GM18508 (cell line): ENCODE measurements around the gene JMJD7.

ENCODE experiments used
- ATAC-seq: cut with Tn5 transposase; IDR thresholded peaks from one replicate; pipeline ENCODE4 v1.9.1; 2021; ENCODE audit warnings: moderate number of reproducible peaks; ENCODE audit not compliant: insufficient read depth, unreplicated experiment

The JMJD7 gene

DNA sequence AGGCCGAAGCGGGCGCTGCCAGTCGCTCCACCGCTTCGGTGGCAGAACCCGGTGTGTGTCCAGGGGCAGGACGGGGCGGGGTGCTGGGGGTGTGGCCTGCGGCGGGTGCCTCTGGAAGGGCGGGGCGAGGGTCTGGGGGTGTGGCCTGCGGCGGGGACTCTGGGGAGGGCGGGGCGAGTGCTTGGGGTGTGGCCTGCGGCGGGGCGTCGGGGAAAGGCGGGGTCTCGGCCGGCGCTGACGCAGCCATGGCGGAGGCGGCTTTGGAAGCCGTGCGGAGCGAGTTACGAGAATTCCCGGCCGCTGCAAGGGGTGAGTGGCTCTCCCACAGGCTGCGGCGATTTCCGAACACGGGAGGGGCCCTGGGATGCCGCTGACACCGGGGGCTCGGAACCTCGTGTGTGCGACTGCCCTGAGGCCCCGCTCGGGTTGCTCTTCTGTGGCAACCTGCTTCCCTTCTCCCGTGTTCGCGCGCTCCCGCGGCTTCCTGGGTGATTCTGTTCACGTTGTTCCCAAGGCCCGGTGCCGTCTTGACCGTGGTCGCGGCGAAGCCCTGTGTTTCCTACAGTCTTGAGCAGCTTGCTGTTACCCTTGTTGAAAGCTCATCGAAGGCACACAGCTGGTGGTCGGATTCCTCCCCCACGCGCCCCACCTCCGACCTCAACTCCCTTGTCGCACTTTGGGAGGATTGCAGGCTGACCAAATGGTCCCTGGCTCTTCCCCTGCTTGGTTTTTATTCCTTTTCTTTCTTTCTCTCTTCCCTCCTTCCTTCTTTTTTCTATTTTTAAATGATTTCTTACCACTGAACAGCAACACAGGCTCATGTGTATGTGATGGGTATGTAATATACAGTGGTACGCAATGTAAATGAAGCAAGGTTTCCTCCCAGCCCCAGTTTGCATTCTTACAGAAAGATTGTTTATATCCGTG is at the start of gene JMJD7:
TSS of gene JMJD7 (plus strand) at position 213 of the 927 bp plus-strand sequence. CDS start at position 246, 33 bp downstream.
- no peak for ATAC-seq

- ATAC-seq: no peak
These were observed 49.4 kb upstream of the JMJD7 start for GRCh38 chr15:41778521-41778920.

- ATAC-seq: no peak
These were observed 48.2 kb upstream of the JMJD7 start for GRCh38 chr15:41779662-41780157.

GRCh38 chr15:41780266-41780665 is 47.6 kb upstream of the JMJD7 start:
- ATAC-seq: no peak

- no peak for ATAC-seq
These were observed 47.2 kb upstream of the JMJD7 start for GRCh38 chr15:41780727-41781126.

DNA sequence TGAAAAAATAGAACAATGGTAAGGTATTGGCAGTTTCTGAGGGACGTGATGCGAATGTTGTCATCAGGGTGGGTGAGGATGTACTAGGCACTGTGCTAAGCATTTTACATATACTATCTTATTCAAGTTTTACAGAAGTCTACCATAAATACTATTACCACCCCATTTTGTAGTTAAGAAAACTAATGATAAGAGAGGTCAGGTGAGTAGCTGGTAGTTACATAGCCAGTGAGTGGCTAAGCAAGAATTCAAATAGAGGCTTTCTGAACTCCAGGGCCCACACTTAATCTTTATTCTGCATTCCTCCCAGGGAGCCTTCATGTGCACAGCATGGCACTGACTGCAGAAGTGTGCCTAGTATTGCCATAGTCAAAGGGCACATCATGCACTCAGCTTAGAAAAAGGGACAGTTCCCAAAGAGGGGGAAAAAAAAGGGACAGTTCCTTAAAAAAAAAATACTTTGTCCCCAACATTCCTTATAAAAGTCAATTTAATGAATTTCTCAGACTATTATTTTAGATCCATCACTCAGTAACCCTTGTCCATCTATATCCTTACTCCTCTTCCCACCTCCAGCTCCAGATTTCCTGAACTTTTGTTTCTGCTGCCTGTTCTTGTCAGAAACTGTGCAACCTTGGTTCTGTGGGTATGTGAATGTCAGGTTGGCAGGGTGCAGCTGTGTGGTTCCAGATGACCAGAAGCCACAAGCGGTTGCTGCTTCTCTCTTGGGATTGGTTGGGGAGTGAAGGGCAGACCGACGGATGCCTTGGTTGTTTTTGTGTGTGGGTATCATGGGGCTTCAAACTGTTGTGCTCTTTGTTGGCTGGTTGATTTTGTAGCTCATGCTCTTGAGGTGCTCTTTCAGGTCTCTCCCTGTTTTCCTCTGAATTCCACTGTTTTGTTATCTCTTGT is 45.3 kb upstream of the JMJD7 start:
- no peak for ATAC-seq

DNA sequence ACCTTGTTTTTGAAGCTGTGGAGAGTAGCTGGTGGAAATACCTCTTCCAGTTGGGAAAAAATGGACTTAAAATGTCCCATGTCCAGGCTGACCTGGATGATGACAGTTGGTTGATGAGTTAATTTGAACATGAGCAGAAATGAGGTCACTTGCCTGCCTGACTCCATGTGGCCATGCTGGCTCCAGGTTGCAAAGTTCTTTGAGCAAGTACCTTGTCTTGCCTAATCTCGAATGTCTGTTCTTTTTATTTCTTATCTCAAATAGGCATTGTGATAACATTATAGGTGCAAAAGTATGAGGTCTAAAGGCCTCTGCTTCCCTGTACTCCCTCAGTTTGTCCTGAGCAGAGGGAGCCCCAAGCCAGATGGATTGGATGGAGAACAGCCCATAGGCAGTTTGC is 44.6 kb upstream of the JMJD7 start:
- no peak for ATAC-seq

- no peak for ATAC-seq
These were observed 39.6 kb upstream of the JMJD7 start for GRCh38 chr15:41788262-41788661.

- no peak for ATAC-seq
These were observed 38.7 kb upstream of the JMJD7 start for GRCh38 chr15:41789236-41789635.

DNA sequence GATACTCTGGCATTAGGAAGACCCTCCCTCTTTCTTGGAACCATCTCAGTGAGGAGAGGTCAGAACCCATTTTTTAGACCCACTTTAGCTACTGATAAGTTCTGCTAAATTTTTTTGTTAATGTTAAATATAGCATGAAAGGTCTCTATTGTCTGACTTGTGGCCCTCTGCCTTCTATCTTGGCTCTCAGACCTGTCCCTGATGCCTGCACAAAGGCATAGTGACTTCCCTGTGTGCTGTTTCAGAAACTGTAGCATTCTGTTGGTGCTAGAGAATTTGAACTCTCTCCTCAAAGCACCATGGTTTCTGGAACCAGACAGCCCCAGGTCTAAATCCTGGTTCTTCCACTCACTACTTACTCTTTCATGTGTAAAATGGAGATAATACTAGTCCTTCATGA is 38.2 kb upstream of the JMJD7 start:
- no peak for ATAC-seq

GRCh38 chr15:41790169-41790568 is 37.7 kb upstream of the JMJD7 start:
- ATAC-seq: no peak

- no peak for ATAC-seq
These were observed 36.9 kb upstream of the JMJD7 start for GRCh38 chr15:41790756-41791546.

- ATAC-seq: no peak
These were observed 36.4 kb upstream of the JMJD7 start for GRCh38 chr15:41791547-41791937.

DNA sequence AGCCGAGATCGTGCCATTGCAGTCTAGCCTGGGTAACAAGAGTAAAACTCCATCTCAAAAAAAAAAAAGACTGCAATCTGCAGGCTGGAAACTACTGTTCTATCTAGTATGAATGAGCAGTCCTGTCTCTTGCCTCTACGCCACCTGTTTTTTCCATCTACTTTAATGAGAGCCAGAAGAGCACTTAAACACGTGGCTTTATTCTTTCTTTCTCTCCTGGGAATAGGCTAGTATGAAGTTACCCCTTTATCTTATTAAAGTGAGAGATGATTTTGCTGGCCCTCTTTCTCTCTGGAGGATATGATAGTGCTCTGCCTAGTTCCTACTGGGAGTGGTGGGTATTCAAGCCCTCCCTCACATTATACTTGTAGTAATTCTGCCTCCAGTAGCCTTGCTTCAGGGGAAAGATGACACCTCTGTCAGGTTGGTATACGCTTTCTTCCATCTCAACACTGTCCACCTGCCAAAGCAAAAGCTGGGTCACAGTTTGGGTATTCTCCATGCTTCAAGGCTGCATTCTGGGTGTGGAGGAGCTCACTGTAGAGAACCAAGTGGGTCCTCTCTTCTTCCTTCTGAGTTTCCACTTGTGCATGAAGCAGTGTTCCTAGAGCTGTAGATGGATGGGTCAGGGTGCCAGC is 35.8 kb upstream of the JMJD7 start:
- no peak for ATAC-seq

- no peak for ATAC-seq
These were observed 33.8 kb upstream of the JMJD7 start for GRCh38 chr15:41794081-41794480.

DNA sequence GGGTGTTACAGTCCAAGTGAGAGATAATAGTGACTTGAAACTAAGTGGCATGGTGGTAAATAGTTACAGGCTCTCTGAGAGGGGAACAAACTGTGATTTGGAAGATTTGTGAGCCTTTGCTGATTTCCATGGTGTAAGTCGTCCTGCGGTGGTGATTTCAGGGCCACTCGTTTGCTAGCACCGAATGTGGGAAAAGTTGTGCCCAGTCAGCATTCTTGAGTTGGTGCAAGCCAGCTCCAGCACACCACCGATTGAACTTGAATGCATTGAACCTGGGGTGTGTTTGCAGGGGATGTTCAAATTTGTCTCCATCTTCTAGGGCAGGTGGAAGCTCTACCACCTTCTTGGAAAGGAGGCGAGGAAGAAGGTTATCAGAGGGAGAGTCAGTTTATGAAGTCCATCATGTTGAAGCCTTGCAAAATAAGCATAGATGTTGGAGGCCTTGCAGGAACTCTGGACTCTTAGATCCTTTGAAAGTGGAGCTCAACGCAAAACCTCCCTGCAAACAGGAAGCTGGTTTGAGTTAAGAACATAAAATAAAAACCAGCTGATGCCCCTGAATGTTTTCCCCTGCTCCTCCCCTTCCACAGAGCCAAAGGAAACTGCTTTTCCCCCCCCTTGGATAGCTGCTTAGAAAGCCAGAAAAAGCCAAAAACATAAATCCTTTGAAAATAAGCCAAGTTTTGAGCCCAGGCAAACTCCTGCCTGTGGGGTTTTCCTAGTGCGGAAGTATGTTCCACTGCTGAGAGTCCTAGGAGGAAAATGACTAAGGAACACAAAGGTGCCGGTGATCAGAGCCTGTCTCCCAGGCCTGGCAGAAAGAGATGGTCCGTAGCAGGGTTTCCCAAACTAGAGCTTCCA is 31.7 kb upstream of the JMJD7 start:
- ATAC-seq: no peak

DNA sequence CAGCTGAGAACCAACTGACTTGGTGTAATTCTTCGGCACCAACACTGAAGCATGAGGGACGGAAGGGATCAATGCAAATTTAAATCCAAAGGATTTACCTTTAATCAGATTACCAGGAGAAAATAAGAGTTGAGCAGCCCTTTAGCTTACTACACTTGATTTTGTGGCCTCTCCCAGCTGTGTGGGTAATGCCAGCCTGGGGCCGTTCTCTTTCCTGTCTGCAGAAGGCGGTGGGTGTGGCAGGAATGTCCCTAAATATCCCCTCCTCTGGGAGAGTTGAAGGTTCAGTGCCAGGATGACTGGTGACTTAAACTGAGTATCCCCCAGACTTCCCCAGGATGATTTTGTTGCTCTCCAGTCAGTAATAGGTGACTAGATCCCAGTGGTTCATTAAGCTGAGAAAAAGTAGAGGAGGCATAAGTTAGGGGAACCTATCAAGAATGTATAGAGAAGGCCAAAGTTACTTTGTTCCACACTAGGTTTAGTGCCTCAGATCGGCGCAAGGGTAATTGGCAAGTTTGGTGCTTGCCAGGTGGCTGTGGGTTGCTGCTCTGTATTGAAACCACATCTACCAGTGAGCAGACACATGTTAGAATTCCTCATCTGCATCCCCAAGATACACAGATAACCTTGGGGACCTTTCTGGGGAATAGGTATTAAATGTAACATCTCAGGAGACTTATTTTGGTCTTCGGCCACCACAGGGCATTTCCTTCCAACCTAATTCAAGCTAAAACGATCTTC is 30.5 kb upstream of the JMJD7 start:
- ATAC-seq: no peak
